Gastrocnemius medialis (tissue), 4 donors: ENCODE data around the gene PLCB3. TPM values are rescaled to one million over a fixed set of nuclear protein-coding genes. Genes with fewer than 3 reads are reported as not detected.

ENCODE experiments used
- ATAC-seq, 2 donors: fragments of 150-250 bp; one replicate each; pipeline ENCODE4 v1.9.1; 2016
- DNase-seq, 2 donors: peaks; one replicate each; pipeline ENCODE4 v3.0.0-alpha.2; 2019
- H3K27ac ChIP-seq, 4 donors: fragments of 200-600 bp; sonication (generic); 1 replicate in 1 of 4; 2 replicates in 3 of 4; pipeline ENCODE4 v1.5.1; 2016 to 2018; ENCODE audit warnings: mild to moderate bottlenecking in 2 of 4, moderate library complexity in 1 of 4
- H3K27me3 ChIP-seq, 3 donors: fragments of 200-600 bp; sonication (generic) in 2 of 3; 1 replicate in 1 of 3; 2 replicates in 2 of 3; pipeline versions ENCODE4 v1.5.1 to v1.6.0; 2016 to 2019; ENCODE audit warnings: mild to moderate bottlenecking in 1 of 3, moderate library complexity in 1 of 3
- H3K36me3 ChIP-seq, 2 donors: fragments of 200-600 bp; sonication (generic) in 1 of 2; one replicate each; pipeline ENCODE4 v1.5.1; 2017 to 2018
- H3K4me1 ChIP-seq, 2 donors: fragments of 200-600 bp; sonication (generic) in 1 of 2; one replicate each; pipeline ENCODE4 v1.5.1; 2016 to 2017; ENCODE audit warnings: mild to moderate bottlenecking in 2 of 2
- H3K4me3 ChIP-seq, 4 donors: fragments of 200-600 bp; sonication (generic) in 3 of 4; 1 replicate in 1 of 4; 2 replicates in 3 of 4; pipeline ENCODE4 v1.5.1; 2016 to 2019; ENCODE audit warnings: mild to moderate bottlenecking in 2 of 4
- H3K9me3 ChIP-seq, 3 donors: fragments of 200-600 bp; sonication (generic) in 2 of 3; 1 replicate in 1 of 3; 2 replicates in 2 of 3; pipeline ENCODE4 v1.5.1; 2016 to 2019
- CTCF ChIP-seq, 5 experiments: fragments of 450-650 bp in 3 of 5; fragments of 200-600 bp in 2 of 5; sonication (generic) in 2 of 5; IDR thresholded peaks in 4 of 5; conservative IDR thresholded peaks in 1 of 5; 1 replicate in 4 of 5; 2 replicates in 1 of 5; pipeline ENCODE4 v1.5.1; 2016 to 2019; ENCODE audit warnings: antibody characterized with exemption in 5 of 5, mild to moderate bottlenecking in 3 of 5, moderate library complexity in 3 of 5
- POLR2A ChIP-seq, 2 donors: fragments of 450-650 bp; IDR thresholded peaks; one replicate each; pipeline ENCODE4 v1.6.1; 2017; ENCODE audit warnings: antibody characterized with exemption in 2 of 2, mild to moderate bottlenecking in 2 of 2, moderate library complexity in 2 of 2
- in situ Hi-C, 4 donors: fragments of 200-750 bp; cut with MboI; loops; one replicate each; pipeline versions ENCODE4 v1.15.0 to v1.8.0; 2017; ENCODE audit warnings: low sequenced_read_pairs in 4 of 4
- intact Hi-C: fragments of 100-400 bp; cut with DNase I; formaldehyde crosslinking; loops from one replicate; pipeline ENCODE4 v1.15.1; 2023; ENCODE audit warnings: low total_unique reads
- total RNA-seq, 4 donors: library from RNA; depleted of rRNA; stranded (reverse); fragments of >200 nt; gene quantifications; one replicate each; pipeline versions ENCODE4 v1.1.0 to v1.2.3, GENCODE V29; 2016

Gene PLCB3
- total RNA-seq, 4 donors from 2014 or later, result 4.7 to 9.7 (median 6.2) TPM

DNA sequence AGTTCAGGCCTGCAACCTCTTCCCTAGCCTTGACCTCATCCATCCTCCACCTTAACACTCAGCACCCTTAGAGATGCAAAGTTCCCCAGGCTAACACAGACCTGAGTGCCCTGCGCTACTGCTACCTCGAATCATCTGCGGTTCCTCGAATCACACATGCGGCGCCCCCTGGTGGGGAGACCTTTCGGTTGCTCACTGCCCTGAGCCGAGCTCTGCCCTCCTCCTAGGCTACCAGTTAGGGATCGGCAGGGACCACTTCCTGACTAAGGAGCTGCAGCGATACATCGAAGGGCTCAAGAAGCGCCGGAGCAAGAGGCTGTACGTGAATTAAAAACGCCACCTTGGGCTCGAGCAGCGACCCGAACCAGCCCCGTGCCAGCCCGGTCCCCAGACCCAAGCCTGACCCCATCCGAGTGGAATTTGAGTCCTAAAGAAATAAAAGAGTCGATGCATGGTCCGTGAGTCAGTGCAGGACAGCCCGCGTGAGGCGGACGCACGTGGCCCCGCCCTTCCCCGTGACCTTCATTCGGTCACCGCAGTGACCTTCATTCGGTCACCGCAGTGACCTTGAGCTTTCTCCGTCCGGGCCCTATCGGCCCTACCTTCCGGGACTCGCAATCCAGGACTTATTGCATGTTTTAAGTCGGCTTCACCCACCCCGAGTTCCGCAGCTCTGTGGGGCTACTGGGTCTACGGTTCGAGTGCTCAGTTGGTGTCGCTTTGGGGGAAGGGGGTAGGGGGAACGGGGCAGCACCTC is 53.2 kb downstream of the PLCB3 start:
- H3K27ac ChIP-seq, result peak overlapping the region; percentile 84 to 96 (median 90)
- ATAC-seq (peak; percentile 36 to 53), DNase-seq (peak; percentile 77 to 91)
- H3K9me3 ChIP-seq, result no peaks in the 10 kb centered on the region
- in situ Hi-C loops (loop anchor here in 1 of 4 donors (5.0 kb wide), 1 partner anchor 97 kb away; the partner anchor contains the start of gene FERMT3), intact Hi-C loops (loop anchor here (1.0 to 5.0 kb wide), 3 partner anchors 38 to 100 kb away; partner anchors contain the start of genes CCDC88B and PLCB3)
- H3K36me3 ChIP-seq, result peaks cover 0 to 8% of the 10 kb centered on the region in 2 donors
- H3K27me3 ChIP-seq, result peaks cover 16 to 26% (median 24%) of the 10 kb centered on the region in 3 donors
- TF ChIP-seq CTCF (IDR thresholded peaks at IDR 0.05 in 4 of 5, conservative IDR thresholded peaks at IDR 0.05 in 1 of 5), result peak; percentile 77 to 92 (median 88)
- TF ChIP-seq POLR2A (IDR thresholded peaks at IDR 0.05), result no peak
- H3K4me1 ChIP-seq, result peaks cover 16 to 34% of the 10 kb centered on the region in 2 donors
- peak overlapping the region; percentile 58 to 92 (median 64) for H3K4me3 ChIP-seq

GRCh38 chr11:64305075-64305690 is 53.9 kb downstream of the PLCB3 start, which contains the start of gene ESRRA:
ESRRA (plus strand) TSS chr11:64305524; CDS start chr11:64307180, 1,656 bp downstream.
- TF ChIP-seq POLR2A (IDR thresholded peaks at IDR 0.05) (peak; percentile 93 to 94), CTCF (IDR thresholded peaks at IDR 0.05 in 4 of 5, conservative IDR thresholded peaks at IDR 0.05 in 1 of 5) (no peak)
- peaks cover 9 to 19% (median 18%) of the 10 kb centered on the region in 3 donors for H3K27me3 ChIP-seq
- intact Hi-C loops (loop anchor here (1.0 to 5.0 kb wide), 2 partner anchors 37 to 54 kb away; partner anchors contain the start of genes CCDC88B and PLCB3), in situ Hi-C loops (no loop called here)
- H3K27ac ChIP-seq, result peak within 1 kb of the TSS; percentile 90 to 97 (median 96)
- DNase-seq, result peak; percentile 99 to 100
- peak; percentile 71 to 74 for ATAC-seq
- H3K4me3 ChIP-seq, result peak within 1 kb of the TSS; percentile 83 to 92 (median 87)
- H3K36me3 ChIP-seq, result peaks cover 0 to 8% of the 10 kb centered on the region in 2 donors
- H3K9me3 ChIP-seq, result no peaks in the 10 kb centered on the region
- H3K4me1 ChIP-seq, result peaks cover 16 to 27% of the 10 kb centered on the region in 2 donors

DNA sequence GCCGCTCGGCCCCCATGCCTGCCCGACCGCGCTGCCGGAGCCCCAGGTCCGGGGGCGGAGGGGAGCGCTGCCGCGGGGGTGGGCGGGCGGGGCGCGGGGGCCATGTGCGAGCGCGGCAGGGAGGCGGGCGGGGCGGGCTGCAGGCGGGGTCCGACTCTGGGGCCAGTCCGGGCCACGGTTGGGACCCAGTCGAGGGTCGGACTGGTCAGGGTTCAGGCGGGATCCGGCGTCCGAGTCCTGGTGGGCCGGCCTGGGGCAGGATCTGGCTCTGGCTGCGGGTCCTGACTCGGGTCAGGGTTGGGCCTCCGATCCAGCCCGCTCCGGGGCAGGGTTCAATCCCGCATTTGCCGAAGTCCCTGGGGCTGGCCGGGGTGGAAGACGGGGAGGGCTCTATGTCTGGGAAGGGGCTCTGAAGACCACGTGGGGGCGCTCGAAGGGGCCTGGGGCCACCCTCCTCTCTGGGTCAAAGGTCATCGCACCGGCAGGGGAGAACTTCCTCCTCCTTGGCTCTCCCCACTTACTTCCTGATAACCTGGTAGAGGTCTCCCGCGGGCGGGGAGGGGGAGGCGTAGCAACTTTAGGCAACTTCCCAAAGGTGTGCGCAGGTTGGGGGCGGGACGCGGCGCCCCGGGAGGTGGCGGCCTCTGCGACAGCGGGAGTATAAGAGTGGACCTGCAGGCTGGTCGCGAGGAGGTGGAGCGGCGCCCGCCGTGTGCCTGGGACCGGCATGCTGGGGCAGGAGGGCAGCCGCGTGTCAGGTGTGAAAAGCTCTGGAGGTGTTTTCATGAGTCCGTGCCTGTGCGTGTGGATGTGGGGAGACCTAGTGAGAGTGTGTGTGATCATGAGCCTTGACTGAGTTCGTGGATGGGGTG is 54.6 kb downstream of the PLCB3 start:
- Histone ChIP-seq H3K4me3 (peak overlapping the region; percentile 83 to 92 (median 87)), H3K9me3 (no peaks in the 10 kb centered on the region), H3K36me3 (peaks cover 0 to 8% of the 10 kb centered on the region in 2 donors), H3K27me3 (peaks cover 2 to 12% (median 10%) of the 10 kb centered on the region in 3 donors), H3K4me1 (peaks cover 12 to 20% of the 10 kb centered on the region in 2 donors), H3K27ac (peak overlapping the region; percentile 88 to 97 (median 96))
- ATAC-seq, result peak; percentile 22 to 44
- no peak for TF ChIP-seq POLR2A (IDR thresholded peaks at IDR 0.05)
- peak in 2 of 5 experiments; percentile 44 to 52 for TF ChIP-seq CTCF (IDR thresholded peaks at IDR 0.05 in 4 of 5, conservative IDR thresholded peaks at IDR 0.05 in 1 of 5)
- peak; percentile 42 to 66 for DNase-seq
- intact Hi-C loops, result loop anchor here (1.0 to 5.0 kb wide), 2 partner anchors 36 to 55 kb away; partner anchors contain the start of genes CCDC88B and PLCB3
- in situ Hi-C loops, result no loop called here

GRCh38 chr11:64306563-64306875 is 55.2 kb downstream of the PLCB3 start:
- peak overlapping the region; percentile 88 to 97 (median 96) for H3K27ac ChIP-seq
- peaks cover 2 to 9% (median 4%) of the 10 kb centered on the region in 3 donors for H3K27me3 ChIP-seq
- no peak for TF ChIP-seq POLR2A (IDR thresholded peaks at IDR 0.05)
- no peak for TF ChIP-seq CTCF (IDR thresholded peaks at IDR 0.05 in 4 of 5, conservative IDR thresholded peaks at IDR 0.05 in 1 of 5)
- H3K4me1 ChIP-seq, result peaks cover 14 to 20% of the 10 kb centered on the region in 2 donors
- no peak for DNase-seq
- H3K9me3 ChIP-seq, result no peaks in the 10 kb centered on the region
- in situ Hi-C loops (no loop called here), intact Hi-C loops (loop anchor here (5.0 kb wide), 1 partner anchor 36 kb away; the partner anchor contains the start of gene CCDC88B)
- ATAC-seq, result no peak
- peaks cover 0 to 8% of the 10 kb centered on the region in 2 donors for H3K36me3 ChIP-seq
- peak overlapping the region; percentile 83 to 92 (median 87) for H3K4me3 ChIP-seq
